T-cell (primary cell): Measurements from ENCODE around the gene ACSL6. TPM values are rescaled to one million over a fixed set of nuclear protein-coding genes. Genes with fewer than 3 reads are reported as not detected.

Source experiments
- total RNA-seq, 35 experiments: library from RNA in 6 of 35; stranded (reverse) in 6 of 35; fragments of 120-200 nt in 1 of 35; gene quantifications; one replicate each; pipeline versions ENCODE4 v1.2.1 to v1.2.4 and lab custom pipeline; 2013 to 2026

The ACSL6 gene
- total RNA-seq, 5 donors from 2014 or later (not counting 1 experiment from before 2014, with no cell fraction given), result 23.7 to 42.9 (median 27.8) TPM

Other genes with a start within 250 kb of the ACSL6 start
- gene FNIP1, start 214.6 kb downstream of the ACSL6 start, total RNA-seq, result 10 to 100 TPM; 26.7 to 32.7 (median 27.7) TPM
- 1 to 10 TPM in 1 of 5 donors, under 1 TPM in 3, not detected in 1; 0.22 to 1.6 (median 0.73) TPM for gene MEIKIN, start 66.0 kb downstream of the ACSL6 start, total RNA-seq
- not detected for gene IL3, start 49.0 kb upstream of the ACSL6 start, total RNA-seq
- gene CSF2, start 62.1 kb upstream of the ACSL6 start, total RNA-seq, result under 1 TPM in 1 of 5 donors, not detected in 4; 0.89 TPM
- under 1 TPM in 3 of 5 donors, not detected in 2; 0.50 to 0.99 (median 0.98) TPM for gene P4HA2, start 216.2 kb upstream of the ACSL6 start, total RNA-seq
- gene PDLIM4, start 246.0 kb upstream of the ACSL6 start, total RNA-seq, result not detected